GM18858 (cell line): ENCODE results near the gene RAC2.
"Not testable (repeated sequence)": the region's sequence is repeated elsewhere in the genome, so short reads cannot be mapped to it uniquely, and the experiment has no call there.

Experiments
- ATAC-seq: cut with Tn5 transposase; IDR thresholded peaks from one replicate; pipeline ENCODE4 v1.9.1; 2021; ENCODE audit not compliant: unreplicated experiment

RAC2 gene

DNA sequence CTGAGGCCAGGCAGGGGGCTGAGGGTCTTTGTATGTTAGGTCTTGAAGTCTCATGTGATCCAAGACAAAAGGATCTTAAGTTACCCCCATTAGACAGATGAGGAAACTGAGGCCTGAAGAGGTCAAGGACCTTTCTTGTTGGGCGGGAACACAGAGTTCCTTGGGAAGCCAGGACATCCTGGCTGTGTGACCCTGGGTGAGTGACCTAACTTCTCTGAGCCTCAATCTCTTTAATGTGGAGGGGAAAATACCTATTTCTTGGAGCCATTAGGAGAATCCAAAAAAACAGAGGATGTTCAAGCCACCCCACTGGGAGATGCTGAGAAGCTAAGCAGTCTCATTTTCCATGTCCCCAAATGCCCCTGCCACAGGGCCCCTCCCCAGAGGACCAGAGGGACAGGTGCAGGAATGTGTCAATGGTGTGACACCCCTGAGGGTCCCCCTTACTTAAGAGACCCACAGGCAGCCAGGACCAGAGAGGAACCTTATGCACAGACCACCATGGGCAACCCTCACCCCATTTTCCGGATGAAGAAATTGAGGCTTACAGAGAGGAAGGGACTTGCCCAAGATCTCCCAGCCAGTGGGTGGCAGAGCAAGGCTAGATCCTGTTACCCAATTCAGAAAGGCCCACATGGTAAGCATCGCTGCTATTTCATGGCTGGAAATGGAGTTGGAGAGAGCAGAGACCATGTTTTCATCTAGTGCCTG lies 8.0 kb downstream of the RAC2 start:
- no peak for ATAC-seq

DNA sequence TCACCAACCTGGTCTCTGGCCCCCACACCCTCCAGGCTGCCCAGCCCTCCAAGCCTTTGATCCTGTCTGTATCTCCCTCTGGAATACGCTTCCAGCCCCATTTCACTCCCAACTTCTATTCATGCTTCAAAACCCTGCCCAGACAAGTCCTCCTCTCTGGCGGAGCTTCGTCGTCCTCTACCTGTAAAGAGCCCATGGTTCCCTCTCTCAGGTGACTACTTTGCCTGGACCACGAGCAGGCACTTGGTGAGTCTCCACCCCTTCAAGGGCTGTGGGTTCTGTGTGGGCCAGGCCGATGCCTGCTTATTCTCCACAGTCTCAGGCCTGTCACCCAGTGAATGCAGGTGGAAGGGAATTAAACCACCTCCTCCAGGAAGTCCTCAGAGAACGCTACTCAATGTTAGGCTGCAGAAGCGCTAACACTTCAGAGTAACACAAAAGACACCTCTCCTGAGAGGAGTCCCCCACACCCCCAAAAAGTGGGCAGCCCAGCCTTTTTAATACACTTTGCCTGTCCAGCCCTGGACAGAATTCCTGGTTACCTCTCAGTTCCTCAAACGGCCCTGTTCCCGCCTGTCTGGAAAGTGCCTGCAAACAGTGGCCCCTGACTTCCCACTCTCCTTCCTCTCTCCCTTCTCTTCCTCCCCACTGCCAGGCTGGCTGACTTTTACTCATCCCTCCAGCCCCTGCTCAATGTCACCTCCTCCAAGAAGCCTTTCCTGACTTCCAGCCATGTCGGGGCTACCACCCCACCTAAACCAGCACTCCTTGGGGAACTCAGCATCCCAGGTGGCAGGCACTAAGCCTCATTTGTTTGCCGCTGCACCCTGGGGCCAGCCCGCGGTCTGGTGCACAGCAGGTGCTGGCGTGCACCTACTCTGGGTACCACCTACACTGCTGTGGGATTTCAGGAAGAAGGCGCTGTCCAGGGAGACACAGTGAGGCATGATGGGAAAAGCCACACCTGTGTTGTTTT lies 9.0 kb downstream of the RAC2 start:
- ATAC-seq: no peak

DNA sequence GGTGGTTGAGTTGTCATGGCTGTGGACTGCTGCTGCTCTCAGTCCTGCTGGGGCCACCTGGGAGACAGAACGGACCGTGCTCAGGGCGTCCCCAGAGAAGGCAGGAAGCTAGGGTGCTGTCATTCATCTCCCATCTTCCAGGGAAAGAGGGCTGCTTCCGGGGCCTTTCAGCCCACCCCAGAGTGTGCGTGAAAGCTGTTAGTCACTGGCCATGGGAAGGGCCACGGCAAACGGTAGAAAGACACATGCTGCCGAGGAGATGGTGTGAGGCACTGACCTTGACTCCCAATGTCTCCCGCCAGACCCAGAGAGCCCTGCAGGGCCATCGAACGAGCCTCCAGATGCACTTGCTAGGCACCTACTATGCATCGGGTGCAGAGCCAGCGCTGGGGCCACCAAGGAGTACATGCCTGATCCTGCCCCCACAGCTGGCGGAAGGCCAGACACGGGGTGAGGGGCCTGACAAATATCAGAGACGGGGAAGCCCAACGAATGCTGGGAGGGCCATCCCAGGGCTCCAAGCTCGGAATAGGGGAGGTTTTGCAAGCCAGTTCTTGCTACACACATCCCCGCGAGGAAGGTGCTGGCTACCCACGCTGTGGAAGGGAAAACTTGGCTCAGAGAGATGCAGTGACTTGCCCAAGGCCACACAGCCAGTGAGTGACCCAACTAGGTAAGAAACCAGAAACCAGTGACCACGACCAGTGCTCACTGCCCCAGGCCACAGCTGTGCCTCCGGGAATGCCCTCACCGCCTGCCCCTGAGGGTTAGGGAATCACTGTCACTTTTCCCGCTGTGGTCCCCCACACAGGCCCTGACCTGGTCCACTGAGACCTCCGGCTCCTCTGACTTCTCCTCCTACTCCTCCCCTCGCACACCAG lies 10.1 kb downstream of the RAC2 start:
- no peak for ATAC-seq

DNA sequence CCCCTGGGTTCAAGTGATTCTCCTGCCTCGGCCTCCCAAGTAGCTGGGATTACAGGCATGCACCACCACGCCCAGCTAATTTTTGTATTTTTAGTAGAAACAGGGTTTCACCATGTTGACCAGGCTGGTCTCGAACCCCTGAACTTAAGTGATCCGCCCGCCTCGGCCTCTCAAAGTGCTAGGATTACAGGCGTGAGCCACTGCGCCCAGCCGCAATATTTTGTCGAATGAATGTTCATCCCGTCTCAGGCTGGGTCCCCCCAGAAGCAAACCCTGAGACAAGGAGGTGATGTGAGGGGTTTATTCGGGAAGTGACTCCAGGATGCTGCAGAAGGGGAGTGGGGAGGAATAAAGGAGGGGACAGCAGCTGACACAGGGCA lies 10.7 kb downstream of the RAC2 start:
- ATAC-seq: not testable (repeated sequence)

GRCh38 chr22:37232140-37232998 lies 11.7 kb downstream of the RAC2 start:
- no peak for ATAC-seq

- no peak for ATAC-seq
Measured at GRCh38 chr22:37231406-37232139, 12.5 kb downstream of the RAC2 start.

DNA sequence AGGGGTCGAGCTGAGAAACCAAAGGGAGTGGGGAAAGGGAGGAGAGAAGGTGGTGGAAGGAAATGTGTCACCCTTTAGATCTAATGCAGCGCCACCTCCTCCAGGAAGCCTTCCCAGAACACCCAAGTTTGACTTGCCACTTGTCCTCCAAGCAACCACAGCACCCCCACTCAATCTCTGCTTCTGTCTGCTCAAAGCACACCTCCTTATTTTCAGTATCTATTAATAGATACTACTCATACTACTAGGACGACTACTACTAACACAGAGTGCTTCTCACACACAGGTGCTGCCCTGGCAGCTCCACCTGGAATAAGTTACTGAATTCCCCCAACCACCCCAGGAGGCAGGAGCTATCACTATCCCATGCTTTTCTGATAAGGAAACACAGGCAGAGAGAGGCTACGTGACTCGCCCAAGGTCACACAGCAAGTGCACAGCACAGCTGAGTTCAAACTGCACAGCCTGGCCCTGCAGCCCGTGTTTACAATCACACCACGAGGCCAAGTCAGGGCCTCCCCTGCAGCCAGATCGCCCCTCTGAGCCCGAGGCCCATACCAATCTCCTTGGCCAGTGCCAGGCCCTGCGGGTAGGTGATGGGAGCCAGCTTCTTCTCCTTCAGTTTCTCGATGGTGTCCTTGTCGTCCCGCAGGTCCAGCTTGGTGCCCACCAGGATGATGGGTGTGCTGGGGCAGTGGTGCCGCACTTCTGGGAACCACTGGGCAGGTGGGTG lies 13.2 kb downstream of the RAC2 start:
- ATAC-seq: no peak

DNA sequence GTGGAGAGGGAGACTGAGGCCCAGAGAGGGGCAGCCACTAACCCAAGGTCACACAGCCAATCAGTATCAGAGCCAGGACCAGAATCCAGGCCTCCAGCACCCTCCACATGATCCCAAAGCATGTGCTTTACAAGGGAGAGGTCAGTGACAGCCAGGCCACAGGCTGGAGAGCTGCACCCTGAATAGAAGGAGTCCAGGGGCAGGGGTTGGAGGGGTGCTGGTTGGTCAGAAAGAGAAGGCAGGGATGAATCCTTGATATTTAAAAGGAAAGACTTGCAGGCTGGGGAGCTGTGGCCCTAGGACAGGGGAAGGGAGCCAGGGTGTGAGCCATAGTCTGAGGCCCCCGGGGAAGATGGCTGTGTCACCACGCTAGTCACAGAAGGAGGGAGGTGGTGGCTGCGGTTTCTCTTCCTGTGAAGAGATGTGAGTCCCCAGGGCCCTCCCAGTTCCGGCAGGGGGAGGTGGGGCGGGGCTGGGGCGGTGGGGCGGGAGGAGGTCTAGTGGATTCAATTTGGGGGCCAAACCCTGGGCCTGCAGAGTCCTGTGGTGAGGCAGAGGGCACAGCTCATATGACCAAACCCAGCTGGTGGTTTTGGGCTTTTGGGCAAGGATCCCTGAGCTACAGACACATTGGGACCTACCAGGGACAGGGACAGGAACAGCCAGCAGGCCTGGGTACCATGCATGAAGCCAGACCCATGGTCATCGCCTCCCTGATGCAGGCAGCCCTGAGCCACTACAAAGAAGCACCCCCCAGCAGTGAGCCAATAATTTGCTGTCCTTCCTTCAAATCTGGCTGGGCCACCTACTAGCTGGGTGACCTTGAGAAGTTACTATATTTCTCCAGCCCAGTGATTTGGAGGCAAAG lies 14.0 kb downstream of the RAC2 start:
- no peak for ATAC-seq

DNA sequence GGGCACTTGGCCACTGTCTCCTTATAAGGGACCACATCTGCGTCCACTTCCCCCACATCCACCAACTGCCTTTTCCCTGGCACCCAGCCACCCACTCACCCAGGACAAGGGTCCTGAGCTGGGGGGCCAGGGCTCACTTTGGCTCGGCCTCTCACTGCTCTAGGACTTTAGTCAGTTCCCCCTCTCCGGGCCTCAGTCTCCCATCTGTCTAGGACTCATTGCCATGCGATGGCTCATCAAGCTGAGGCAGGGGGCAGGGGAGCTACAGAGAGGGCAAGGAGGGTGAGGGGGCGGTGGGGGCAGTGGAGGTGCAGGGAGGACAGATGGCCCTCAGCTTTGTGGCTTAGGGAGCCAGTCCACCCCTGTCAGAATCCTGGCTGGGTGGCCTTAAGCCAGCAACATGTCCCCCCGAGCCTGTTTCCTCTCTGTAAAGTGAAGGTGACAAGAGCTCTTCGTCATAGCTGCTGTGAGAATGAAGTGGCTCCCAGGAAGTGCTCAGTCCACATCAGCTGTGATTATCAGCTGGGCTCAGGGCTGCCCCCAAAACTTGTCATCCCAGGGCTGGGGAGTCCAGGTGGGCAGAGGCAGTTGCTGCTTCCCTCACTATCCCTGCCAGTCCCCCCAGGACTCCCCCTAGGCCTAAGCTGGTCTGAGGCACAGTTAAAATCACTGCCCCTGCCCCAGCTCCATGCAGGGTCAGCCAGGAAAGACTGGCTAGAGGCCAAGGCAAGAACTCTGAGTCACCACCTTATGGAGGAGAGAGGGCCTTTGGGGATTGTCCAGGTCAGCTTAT lies 14.9 kb downstream of the RAC2 start:
- no peak for ATAC-seq

DNA sequence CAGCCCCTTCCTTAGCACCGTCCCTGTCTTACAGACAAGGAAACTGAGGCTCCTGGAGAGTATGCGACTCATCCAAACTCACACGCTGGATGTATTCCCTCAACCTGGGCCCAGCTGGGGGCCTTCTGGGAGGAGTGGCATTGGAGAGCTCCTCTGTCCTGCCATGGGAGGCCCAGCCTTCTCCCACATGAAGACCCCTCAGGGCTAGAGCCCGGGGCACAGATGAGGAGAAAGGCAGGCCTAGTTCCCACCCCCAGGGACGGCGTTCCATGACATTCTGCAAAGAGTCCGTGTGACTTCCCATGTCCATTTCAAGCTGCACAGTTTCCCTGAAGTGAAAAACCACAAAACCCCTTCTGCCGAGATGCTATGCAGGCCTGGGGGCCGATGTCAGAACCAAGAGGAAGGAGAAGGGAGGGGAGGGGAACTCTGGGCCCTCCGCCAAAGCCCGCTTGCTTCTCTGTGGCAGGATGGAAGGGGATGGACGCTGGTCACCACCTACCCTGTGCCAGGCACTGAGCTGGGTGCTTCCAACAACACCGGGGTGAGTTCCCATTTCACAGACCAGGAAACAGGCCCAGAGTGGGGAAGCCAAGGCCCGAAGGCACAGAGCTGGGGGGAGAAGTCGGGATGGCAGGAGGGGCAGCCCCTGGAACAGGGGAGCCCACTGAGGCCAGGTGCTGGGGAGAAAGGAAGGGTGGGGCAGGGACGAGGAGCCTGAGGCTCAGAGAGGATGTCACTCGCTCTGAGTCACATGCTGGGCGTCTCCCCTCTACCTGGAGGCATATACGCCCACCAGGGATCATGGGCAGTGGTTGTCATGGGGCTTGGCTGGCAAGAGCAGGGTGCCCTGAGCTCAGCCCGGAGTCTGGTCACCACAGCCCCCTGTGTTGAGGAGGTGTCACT lies 15.7 kb downstream of the RAC2 start:
- ATAC-seq: no peak

DNA sequence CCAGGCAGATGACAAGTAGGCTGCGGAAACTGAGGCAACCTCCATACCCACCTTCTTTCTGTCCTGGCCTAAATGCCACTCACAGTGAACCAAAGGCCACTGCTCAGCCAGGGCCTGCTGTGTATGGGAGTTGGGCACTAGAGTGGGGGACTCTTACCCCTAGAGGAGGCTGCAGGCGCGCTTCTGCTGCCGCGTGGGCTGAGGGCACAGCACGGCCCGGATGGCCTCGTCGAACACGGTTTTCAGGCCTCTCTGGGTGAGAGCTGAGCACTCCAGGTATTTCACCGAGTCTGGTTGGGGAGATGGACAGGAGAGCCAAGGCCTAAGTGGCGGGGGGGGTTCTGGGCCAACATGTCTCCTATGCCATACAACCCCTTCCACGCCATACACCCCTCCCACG lies 17.6 kb downstream of the RAC2 start:
- no peak for ATAC-seq

DNA sequence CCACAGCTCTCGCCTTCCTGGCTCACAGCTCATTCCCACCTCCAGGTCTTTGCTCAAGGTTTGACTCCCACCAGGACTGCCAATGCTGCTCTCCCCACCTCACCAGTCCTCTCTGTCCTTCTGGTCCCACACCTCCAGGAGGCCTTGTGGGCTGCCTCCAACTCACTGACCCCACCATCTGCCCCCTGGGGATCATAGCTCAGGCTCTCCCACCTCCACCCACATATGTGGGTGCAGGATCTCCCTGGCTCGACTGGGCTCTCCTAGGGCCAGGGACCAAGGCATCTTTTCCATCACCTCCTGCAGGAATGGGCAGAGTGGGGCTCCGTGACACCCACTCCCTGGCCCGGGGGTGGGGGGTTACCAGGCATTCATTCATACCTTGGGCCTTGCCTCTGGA lies 18.0 kb downstream of the RAC2 start:
- ATAC-seq: no peak

GRCh38 chr22:37225481-37225880 lies 18.6 kb downstream of the RAC2 start:
- ATAC-seq: no peak

DNA sequence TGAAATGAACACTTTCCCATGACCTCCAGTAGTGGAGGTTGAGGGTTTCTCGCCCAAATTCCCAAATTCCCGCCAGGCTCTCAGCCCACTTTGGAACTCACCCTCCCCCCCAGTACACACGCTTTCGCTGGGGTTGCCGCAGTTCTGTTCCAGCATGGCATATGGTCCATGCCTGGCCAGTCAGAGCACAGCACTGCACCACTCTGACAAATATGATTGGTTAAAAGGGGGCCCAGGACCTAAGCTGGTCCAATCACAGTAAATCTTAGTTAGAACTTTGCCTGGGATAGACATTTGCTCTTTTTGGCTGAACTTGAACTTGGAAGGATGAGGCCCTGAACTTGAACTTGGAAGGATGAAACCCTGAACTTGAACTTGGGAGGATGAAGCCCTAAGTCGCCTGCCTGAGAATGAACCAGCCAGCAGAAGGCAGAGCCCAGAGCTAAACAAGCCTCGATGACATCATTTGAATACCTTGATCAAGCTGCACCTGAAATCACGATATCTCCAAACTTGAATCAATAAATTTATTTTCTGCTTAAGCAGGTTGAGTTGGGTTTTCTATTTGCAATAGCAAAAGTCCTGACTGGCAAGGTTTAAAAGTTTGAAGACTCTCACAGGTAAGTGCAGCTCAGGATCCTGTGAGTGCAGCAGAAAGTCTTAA lies 19.2 kb downstream of the RAC2 start:
- ATAC-seq: no peak

DNA sequence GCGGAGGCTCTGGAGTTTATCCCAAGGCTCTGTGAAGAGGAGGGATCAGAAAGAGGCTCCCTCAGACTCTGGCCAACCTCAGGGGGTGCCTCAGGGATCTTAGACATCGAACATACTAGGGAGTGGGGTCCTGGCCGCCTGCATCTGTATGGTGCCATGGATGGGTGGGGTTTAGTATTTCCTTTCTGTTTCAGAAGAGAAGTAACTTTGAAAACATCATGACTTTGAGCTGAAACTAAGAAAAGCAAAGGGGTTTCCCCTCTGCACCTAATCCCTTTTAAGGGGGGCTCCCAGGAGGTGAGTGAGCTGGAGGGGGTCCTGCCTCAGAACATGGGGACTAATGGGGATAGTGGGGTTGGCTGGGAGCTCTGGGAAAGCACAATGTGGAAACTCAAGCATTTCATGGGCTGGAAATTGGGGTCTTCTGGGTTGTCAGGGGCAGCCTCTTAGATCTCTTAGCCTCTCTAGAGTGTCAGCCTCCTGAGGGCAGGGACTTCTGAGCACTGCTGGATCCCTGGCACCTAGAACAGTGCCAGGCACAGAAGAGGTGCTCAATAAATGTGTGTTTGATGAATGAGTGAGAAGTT lies 20.0 kb downstream of the RAC2 start:
- ATAC-seq: no peak
